COLO668 (cell line): ENCODE data around the gene PLVAP.

Experiments
- DNase-seq: peaks from one replicate; lab custom pipeline; 2025; ENCODE audit not compliant: unreplicated experiment; lab: John Stamatoyannopoulos, UW

The PLVAP gene

DNA sequence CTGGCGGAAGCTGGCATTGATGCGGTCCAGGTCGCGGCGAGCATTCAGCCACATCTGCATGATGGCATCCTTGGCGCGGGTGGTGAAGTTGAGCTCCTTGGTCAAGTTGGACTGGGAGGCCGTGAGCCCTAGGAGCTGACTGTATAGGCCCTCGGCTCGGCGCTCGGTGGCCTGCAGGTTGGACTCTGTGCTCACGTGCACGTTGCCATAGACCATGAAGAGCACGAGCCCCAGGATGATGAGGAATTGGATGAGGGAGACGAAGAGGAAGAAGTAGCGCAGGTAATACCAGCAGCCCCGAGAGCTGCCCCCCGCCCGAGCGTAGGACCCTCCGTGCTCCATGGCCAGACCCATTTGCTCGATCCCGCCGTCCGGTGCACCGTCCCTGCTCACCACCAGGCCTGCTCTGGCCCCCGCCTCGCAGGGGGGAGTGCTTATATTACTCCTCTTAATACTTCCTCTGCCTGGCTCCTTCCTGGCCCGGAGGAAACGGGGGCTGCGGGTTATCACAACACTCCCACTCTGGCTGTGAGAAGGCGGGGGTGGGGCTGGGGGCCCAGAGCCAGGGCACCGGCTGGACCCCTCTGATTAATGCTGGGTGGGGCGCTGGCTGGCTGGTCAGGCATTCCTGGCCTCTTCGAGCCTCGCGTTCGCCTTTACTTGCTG, at the start of gene PLVAP:
PLVAP (minus strand) TSS at position 408 of the 666 bp plus-strand sequence; CDS start at position 354, 54 bp downstream.
- no peak for DNase-seq

DNA sequence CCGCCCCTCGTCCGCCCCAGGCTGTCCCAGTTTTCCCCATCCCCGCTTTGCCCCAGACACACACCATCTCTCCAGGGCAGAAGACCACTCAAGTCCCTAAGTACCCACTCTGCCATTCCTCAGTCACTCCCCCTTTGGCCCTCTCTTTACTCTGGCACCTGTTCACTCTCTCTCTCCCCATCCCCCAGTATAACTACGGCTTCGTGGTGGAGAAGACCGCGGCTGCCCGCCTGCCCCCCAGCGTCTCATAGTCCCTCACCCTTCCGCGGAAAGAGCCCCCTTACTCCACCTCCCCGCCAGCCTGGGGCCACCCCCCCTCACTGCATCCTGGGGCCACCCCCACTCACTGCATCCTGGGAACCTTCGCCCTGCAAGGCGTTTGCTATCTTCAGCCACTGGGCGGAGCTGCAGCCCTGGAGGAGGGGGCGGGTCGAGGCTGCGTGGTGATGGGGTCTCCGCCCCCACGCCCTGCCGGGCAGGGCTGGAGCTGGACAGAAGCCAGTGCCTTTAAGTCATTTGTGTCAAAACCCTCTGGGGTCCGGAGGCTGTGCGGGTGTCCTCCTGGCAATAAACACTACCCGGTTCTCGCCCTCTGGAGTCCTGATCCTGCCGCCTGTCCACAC, 47.7 kb upstream of the PLVAP start:
- DNase-seq, result peak; percentile 9

- DNase-seq, result no peak
These were observed 46.5 kb upstream of the PLVAP start for GRCh38 chr19:17423429-17424208.

DNA sequence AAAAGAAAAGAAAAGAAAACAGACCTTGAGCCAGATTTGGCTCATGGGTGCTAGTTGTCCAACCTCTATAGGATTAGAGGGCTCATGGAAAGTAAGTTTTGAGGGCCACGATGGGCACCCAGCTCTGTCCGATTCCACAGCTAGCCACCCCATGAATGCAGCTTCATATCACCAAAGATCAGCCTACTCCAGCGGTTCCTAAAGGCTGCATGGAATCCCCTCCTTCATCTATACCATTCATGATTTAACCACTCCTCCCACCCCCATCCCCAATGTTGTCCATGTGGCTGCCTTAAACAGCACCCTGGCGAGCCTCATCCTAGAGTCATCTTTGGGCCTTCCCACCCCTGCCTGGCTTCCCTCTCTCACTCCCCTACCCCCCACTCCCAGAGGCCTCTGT, 44.8 kb upstream of the PLVAP start:
- no peak for DNase-seq

GRCh38 chr19:17420475-17420924, 43.4 kb upstream of the PLVAP start:
- DNase-seq, result peak; percentile 28

- DNase-seq, result peak; percentile 98
These were observed 42.7 kb upstream of the PLVAP start, which contains the start of gene MVB12A for GRCh38 chr19:17419621-17420474. Gene MVB12A (plus strand): TSS chr19:17420047. CDS start chr19:17420136, 89 bp downstream.

DNA sequence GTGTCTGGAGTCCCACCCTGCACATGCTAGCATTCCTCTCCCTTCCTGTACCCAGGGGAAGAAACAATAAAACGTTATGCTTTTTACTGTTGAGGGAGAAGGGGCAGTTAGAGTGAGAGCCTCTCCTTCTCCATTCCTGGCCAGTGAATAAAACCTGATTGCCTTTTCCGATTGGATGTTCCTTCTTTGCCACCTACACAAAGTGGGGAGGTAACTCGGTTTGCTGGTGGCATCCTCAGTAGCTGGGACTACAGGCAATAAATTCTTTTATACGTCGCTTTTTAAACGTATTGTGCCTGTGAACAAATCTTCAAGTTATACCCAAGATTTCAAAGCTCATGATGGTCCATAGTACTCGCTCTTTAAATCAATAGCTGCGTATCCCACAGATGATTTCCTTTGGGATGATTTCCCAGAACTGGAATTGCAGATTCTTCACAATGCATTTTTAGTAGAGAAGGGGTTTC, 42.0 kb upstream of the PLVAP start:
- no peak for DNase-seq

DNA sequence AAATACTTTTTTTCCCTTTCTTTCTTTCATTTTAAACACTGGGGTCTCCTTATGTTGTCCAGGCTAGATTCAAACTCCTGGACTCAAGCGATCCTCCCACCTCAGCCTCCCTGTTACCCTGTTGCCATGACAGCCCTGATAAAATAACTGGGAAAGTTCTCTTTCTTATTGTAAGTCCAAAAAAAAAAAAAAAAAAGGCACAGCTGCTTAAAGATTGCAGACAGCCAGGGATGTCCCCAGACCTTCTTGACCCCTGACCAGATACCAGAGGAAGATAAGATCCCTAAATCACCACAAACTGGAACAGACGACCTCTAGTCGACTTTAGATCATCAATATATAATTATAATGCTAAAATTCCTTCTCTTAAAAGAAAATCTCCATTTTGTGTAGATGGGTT, 41.6 kb upstream of the PLVAP start:
- no peak for DNase-seq

- no peak for DNase-seq
These were observed 38.0 kb upstream of the PLVAP start for GRCh38 chr19:17415121-17415520.

DNA sequence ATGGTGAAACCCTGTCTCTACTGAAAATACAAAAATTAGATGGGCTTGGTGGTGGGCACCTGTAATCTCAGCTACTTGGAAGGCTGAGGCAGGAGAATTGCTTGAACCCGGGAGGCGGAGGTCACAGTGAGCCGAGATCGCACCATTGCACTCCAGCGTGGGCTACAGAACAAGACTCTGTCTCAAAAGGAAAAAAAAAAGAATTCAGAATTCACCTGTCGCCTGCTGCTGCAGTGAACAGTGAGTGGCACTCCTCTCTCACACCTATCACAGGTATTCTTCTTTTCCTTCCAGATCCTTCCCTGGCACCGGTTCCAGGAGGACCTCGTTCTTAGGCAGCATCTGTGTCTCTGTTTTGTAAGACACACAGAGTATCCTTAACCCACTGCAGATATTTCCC, 37.0 kb upstream of the PLVAP start:
- DNase-seq, result no peak

DNA sequence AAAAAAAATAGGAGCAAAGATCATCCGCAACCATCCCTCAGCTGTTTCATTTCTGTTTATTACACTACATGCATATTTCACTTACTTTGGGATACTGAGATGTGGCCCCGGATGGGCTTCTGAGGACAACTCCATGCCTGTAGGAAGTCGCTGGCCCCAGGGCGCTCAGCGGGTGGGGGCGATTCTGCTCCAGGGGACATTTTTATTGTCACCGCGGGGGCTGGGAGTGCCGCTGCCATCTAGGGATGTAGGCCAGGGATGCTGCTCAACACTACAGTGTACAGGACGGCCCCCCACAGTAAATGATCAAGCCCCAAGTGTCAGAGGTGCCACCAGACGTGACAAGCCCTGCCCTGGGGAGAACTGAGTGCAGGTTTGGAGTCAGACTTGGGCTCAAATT, 34.7 kb upstream of the PLVAP start:
- no peak for DNase-seq

DNA sequence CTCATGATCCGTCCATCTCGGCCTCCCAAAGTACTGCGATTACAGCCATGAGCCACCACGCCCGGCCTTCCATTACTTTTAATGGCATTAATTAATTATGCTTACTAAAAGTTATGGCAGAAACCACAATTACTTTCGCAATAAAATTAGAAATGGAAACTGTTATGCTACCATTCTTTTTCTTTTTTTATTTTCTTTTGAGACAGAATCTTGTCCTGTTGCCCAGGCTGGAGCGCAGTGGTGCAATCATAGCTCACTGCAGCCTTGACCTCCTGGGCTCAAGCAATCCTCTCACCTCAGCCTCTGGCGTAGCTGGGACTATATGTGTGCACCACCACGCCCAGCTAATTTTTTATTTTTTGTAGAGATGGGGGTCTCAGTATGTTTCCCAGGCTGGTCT, 32.8 kb upstream of the PLVAP start:
- no peak for DNase-seq

- DNase-seq, result no peak
These were observed 29.7 kb upstream of the PLVAP start for GRCh38 chr19:17406887-17407196.

DNA sequence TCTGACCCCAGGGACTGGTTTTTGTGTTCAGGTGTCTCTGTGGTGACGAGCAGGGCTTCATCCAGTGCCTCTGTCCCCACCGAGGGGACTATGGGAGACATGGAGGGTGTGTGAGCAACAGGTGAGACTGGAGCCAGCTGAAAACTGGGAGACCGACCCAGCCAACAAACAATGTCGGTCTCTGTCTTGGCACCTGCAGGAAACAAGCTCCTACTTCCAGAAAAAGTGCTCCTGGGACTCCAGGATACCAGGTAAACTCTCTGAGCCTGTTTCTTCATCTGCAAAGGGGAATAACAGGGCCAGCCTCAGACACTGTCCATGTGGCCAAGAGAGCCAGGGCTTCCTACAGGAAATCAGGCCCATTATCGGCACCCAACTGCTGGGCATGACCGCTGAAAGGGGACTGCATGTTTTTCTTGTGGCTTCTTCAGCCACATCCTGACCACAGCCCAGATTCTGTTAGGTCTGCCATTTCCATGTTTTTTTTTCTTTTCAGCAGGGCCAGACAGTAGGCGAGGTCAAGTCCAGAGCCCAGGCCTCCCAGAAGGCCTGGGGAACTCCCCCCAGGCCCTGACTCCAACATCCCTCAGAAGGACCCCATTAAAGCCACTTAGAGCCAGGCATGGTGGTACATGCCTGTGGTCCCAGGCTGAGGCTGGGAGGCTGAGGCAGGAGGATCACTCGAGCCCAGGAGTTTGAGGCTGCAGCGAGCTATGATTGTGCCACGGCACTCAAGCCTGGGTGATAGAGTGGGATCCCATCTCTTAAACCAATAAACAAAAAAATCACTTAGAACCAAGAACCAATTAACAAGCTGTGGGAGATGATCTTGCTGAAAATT, 29.1 kb upstream of the PLVAP start:
- DNase-seq, result no peak

GRCh38 chr19:17405250-17406045, 28.3 kb upstream of the PLVAP start, which contains the start of gene BST2:
Gene BST2 (minus strand): TSS chr19:17405630. CDS start chr19:17405575, 55 bp downstream.
- DNase-seq, result no peak

- DNase-seq, result no peak
These were observed 27.6 kb upstream of the PLVAP start for GRCh38 chr19:17404621-17405249.

DNA sequence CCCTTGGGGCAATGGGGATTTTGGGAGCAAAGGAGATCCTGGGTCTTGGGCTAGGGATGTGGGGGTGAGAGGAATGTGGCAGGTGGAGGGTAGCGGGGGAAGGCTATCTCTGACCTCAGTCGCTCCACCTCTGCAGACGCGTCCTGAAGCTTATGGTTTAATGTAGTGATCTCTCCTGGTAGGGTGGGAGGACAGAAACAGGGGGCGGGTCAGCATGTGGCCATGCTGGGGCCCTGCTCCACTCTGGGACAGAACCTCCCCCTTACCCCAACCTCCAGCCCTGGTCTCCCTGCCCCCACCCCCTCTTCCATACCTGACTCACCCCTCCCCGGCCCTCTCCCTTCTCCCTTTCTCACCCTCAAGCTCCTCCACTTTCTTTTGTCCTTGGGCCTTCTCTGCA, 26.9 kb upstream of the PLVAP start:
- no peak for DNase-seq

GRCh38 chr19:17402982-17403855, 26.1 kb upstream of the PLVAP start:
- DNase-seq, result no peak
